HG03354 (cell line): ENCODE data around the gene TMEM236.

Source experiments
- ATAC-seq: cut with Tn5 transposase; IDR thresholded peaks from one replicate; pipeline ENCODE4 v1.9.1; 2021; ENCODE audit warnings: mild to moderate bottlenecking; ENCODE audit not compliant: unreplicated experiment, poor library complexity, severe bottlenecking

The TMEM236 gene

DNA sequence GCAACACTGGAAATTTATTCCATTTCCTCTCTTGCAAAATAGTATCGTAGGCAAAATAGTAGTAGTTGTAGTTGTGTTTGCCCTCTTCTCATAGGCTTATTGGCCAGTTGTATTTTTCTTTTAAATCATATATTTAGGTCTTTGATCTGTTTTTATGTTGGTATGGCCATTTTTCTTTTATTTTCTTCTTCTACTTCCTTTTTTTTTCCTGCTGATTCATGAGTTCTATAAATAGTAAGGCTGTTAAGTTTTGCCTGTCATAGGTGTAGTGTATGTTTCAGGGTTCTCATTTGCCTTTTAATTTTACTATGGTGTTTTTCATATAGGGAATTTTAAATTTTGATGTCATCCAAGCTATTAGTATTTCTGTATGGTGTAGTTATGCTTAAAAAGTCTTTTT lies 31.8 kb downstream of the TMEM236 start:
- no peak for ATAC-seq

DNA sequence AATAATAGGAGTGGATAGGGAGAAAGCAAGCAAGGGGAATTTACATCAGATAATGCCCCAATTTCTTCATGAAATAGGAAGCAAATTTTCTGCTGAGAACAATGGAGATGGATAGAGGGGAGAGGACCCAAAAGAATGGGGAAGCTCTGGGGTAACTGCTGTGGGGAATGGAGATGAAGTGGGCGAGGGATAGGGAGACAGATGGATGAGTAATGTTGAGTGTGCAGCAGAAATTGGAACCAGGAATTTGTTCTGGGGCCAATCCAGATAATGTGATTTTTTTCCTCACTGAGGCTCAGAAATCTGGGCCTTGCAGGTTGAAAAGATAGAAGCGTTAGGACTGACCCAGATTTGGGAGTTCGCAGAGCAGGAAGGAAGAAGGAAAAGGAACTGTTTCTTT lies 32.7 kb downstream of the TMEM236 start:
- no peak for ATAC-seq

DNA sequence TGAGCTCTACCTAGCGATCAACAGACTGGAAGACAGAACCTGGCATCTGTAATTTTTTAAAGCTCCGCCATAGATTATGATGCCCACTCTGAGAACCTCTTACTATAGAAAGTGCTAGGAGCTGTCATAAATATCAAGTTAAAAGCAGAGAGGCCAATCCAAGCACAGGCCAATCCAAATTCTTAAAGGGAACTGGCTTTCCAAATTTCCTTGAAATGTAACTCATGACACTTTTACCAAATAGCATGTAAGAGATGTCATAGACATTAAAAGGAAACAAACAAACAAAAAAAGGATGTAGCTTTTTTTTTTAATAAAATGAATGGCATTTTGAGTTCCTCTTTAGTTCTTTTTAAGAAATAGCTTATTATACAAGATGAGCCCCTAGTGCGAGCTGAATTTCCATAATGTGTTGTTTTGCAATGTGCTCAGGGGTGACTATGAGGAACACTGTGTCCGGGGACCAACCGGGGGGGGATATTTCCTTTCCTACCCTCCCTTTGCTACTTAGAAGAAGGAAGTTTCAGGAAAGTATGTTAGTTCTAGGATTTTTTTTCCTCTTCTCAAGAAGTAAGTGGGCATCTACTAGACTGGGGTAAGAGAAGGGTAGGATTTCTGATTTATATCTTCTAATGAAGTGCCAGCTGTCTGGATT lies 33.4 kb downstream of the TMEM236 start:
- no peak for ATAC-seq

DNA sequence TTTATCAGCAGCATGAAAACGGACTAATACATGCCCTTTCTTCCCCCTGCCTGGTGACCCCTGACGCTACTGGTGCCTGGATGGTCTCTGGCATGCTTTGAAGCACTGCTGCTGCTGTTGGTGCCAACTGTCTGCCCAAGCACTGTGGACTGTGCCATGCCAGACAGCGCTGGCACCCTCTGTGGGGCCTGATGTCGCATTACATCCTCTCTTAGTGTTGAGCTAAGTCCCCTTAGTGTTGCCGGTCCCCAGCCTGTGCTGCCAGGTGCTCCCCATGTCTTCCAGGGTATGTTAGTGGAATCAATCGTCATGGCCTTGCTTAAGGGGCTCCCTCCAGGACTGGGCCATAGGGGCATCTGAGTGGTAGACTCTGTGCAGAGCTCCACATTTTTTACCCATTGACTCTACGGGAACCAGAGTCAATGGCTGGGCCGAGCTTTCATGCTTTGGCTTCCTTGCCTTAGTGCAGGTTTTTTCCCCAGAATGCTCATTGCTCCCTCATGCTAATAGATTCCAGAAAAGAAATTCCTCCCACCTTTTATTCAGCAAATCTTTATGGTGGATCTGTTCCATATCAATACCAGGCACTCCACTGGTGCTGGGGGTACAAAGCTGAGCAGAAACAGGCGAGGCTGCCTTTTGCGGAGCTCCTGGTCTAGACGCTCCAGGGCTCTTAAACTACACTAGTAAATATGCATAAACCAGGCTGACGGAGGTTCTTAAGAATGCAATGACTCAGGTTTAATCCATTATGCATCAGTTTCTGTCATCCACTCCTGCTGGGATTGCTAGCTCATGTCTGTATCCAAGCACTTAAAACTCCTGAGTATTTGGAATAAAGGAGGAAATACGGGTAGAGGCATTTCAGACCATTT lies 35.3 kb downstream of the TMEM236 start:
- ATAC-seq = no peak

DNA sequence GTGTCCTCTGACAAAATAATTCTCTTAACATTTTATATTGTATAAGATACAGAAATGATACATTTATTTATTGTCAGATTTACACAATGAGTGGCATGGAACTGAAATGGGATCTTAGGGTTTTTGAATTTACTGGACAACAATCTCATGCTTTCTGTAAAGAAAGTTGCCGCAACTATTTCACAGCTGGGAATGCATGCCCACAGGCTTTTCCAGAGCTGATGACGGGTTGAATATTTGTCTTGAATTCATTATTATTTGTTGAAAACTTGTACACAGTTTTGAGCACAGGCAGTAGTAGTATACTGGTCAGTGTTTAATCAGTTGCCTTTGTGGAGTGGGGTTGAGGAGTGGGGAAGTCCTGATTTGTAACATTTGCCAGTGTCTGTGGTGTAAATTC lies 36.6 kb downstream of the TMEM236 start:
- ATAC-seq = no peak

DNA sequence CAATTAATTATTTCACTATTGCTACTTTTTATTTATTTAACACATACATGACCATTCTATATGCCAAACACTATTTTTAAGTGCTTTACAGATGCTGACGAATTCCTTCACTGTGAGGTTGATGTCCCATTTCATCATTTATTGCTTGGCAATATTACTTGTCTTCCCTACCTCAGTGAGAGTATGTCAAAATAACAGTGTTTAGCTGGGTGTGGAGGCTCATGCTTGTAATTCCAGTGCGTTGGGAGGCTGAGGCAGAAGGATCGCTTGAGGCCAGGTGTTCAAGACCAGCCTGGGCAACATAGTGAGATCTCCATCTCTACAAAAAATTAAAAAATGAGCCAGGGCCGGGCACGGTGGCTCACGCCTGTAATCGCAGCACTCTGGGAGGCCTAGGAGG lies 37.4 kb downstream of the TMEM236 start:
- ATAC-seq = no peak

DNA sequence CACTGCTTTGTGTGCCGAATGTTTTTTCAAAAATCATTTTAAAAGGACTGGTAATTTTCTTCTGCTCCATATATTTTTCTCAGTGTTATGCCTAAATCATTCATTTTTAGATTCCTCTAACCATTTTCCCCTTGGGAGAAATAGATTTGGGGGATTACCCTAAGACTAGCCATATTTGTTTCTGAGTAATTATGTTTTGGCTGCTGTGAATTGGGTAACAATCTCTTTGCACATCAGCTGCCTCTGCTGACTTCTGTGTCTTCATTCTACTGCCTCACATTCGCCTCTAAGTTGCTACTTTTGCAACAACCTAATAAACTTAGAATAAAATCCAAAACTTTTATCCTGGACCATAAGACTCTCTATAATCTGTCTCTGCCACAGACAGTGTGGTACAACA lies 38.6 kb downstream of the TMEM236 start:
- ATAC-seq = no peak

DNA sequence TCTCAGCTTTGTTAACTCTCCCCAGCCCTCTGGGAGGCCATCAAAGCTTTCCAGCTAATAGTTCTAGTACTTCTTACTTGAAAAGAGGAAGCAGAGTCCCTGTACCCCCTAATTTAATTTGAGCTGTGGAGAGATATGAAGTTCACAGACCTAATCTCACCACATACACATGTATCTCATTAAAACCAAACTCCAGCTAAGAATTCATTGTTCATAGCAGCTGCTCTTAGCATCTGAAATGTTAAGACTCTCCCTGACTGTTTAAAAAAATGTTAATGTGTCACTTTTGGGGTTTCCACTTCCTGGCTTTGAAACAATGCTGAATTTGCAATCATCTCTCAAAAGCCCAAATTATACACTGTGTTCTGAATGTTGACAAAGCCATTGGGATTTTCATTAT lies 41.0 kb downstream of the TMEM236 start:
- ATAC-seq = no peak

DNA sequence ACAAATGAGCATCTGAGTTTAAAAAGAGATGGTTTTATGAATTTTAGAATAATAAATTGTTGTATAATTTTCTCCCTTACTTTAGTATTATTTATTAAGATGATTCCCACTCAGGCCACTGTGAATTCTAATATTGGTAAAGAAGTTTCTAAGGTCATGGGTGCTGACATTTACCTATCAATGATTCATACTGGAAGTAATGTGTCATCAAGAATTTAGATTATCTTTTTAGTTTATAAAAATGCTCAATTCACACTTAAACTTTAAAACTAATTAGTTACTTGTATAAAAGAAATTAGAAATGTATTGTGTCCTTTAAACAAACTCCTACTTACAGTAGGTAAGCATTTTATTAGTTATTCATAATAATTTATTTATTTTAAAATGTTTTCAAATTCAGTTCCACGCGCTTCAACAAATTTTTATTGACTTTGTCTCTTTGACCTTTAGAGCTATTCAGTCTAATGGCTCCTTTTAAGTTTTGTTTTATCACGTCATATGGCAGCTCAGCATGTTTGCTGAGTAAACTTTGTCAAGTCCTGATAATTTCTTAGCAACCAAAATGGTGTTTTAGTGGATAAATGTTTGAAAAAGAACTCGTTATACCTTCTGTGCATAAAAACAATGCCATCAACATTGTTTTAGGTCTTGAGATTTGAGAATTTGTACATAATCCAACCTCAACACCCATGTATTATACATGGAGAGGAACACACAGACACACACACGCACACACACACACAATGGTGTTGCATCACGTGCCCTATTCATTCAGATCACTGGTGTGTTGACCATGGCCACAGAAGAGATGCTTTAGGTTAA lies 42.0 kb downstream of the TMEM236 start:
- no peak for ATAC-seq

DNA sequence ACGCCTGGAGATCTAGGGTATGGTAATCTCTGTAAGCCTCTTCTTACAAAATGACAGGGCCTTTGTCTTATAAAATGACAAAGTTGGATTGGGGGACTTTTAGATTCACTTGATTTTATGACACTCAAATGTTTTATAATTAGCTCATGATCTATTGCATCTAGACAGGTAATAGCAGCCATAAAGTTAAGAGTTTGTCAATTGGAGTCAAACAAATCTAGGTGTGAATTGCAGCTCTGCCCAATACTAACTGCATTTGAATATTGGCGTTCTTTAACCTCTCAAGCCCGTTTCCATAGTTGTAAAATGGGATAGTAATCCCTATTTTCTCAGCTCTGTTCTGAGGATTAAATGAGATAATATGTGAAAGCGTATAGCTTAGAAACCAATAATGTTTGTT lies 43.1 kb downstream of the TMEM236 start:
- no peak for ATAC-seq

DNA sequence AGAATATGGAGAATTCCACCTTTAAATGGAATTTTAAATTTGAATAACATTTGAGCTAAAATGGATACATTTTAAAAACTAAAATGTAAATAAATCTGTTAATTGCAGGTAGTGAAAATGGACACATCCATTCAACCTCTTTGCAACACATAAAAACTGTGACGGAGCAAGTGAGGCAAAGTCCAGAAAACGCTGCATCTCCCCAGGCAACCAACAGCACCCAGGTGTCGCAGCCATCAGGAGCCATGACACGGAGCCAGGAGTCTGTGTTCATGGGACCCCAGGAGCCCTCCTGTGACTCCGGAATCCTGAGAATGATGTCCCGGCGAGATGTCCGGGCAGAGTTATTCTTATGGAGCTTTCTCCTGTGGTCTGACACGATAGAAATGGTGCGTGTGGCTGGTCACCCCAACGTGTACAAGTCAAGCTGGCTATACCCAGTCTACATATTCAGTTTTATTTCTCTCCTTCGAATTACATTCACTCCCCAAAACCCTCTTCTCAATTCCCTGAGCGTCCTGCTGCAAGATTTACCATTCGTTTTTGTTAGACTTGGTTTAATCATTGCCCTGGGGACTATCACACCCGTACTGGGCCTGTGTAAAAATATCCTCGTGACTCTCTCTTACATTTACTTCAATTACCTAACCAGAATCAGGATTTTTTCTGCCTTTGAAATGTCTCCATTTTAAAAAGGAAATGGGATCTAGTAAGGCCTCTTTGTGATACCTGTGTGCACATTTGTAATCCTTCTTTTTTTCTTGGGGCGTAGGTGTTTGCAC lies 44.0 kb downstream of the TMEM236 start:
- ATAC-seq = no peak

DNA sequence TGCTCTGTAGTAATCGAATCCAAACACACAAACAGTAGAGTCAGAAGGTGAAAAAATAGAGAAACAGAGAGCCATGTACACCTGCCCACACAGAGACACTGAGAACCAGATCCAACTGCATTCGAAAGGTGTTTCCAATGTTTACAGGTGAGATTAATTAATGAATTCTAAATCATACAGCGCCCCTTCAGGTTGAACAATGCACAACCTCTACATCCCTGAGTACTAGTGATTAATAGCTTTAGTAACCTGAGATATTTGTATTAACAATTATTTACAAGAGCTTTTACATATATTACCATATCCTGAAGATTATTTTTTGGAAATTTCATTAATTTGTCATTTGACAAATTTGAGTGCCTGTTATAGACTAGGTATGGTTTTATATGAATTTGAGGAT lies 49.5 kb downstream of the TMEM236 start:
- no peak for ATAC-seq

DNA sequence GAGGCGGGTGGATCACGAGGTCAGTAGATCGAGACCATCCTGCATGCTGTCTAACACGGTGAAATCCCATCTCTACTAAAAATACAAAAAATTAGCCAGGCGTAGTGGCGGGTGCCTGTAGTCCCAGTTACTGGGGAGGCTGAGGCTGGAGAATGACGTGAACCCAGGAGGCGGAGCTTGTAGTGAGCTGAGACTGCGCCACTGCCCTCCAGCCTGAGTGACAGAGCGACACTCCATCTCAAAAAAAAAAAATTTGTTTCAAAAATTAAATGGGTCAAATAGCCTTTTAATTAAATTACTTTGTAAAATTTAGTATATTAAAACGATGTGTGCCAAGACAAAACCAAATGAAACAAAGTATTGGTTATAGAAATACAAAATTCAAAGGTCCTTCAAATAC lies 50.3 kb downstream of the TMEM236 start:
- no peak for ATAC-seq

DNA sequence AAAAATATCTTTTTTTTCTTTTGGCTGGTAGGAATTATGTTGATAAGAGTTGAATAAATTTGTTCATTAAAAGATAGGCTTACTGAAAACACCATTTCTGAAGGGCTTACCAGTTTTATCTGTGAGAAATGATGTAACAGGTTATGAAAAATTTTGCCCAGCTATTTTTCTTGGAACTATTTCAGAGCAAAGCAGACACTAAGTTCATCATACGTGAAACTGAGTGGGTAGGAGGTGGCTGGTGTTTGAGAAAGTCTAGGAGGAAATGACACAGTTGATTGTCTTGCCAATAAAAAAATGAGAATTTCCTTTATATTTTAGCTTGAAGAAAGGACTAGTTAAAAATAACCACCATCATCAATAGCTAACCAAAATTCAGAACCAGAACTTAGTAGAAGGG lies 51.0 kb downstream of the TMEM236 start:
- no peak for ATAC-seq

DNA sequence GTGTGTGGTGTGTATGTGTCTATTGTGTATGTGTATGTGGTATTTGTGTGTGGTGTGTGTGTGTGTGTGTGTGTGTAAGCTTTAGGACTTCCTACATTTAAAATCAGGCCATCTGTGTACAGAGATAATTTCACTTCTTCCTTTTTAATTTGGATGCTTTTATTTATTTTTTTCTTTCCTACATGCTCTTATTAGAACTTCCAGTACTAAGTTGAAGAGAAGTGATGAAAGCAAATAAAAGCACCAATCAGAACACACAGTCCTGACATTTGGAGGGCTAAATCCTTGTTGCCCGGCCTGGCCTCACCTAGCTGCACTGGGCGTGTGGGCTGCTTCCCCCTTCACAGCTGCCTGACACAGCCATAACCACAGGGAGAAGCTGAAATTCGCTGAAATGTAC lies 53.3 kb downstream of the TMEM236 start:
- ATAC-seq = no peak

DNA sequence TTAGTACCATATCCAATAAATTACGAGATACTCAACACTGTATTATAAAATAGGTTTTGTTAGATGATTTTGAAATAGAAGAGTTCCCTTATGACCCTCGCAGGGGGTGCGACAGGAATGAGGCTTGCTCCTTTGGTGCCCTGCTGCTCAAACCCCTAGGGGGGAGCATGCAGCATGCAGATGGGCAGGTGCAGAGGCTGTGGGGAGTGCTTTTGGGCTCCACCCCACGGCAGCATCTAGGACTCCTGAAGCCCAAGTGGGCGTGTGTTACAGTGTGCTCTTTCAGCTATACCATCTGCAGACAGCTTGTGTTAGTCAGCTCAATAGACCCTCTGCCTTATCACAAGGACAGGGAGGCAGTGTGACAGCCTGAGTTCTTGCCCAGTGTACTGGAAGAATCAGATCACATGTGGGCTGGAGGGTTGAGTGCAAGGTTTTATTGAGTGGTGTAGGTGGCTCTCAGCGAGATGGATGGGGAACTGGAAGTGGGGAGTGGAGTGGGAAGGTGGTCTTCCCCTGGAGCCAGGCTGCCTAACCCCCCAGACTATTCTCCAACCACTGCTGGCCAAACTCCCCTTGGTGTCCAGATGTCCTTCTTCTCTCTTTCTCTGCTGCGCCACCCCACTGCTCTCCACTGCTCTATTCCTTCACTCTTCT lies 54.0 kb downstream of the TMEM236 start:
- ATAC-seq = peak; percentile 89

DNA sequence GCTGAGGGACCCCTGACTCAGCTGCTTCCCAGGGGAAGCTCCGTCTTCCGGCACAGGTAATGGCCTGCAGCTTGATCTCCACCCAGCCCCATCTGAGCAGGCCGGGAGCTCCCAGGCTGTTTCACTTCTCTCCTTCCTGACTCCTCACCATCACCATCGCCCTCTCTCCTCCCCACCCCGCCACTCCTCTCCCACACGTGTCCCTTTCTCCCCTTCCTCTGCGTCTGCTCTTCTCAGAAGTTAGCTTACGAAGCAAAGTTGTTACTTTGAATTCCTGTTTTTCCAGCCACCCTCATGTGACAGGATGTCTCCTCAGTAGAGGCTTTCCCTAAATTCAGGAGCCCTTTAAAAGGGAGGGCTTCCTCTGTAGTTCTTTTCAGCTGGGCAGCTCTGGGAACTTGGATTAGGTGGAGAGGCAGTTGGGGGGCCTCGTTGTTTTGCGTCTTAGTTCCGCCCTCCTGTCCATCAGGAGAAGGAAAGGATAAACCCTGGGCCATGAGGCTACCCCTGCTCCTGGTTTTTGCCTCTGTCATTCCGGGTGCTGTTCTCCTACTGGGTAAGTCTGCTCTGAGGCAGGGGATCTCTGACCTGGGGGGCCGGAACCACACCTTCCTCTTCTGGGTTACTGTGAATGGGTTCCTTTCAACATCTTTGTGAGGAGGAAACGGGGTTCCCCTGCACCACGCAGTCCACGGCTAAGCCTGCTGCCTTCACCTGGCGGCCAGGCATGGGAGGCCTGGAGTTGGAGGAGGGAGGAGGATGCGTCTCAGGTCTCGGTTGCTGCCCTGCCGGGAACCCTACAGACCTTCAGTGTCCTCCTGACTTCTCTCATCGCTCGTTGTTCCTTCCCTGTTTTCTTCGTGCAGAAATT lies 57.2 kb downstream of the TMEM236 start, which contains the start of gene MRC1:
Gene MRC1 (plus strand): TSS at position 378 of the 871 bp plus-strand sequence. CDS start 118 bp downstream, at position 496.
- no peak for ATAC-seq

DNA sequence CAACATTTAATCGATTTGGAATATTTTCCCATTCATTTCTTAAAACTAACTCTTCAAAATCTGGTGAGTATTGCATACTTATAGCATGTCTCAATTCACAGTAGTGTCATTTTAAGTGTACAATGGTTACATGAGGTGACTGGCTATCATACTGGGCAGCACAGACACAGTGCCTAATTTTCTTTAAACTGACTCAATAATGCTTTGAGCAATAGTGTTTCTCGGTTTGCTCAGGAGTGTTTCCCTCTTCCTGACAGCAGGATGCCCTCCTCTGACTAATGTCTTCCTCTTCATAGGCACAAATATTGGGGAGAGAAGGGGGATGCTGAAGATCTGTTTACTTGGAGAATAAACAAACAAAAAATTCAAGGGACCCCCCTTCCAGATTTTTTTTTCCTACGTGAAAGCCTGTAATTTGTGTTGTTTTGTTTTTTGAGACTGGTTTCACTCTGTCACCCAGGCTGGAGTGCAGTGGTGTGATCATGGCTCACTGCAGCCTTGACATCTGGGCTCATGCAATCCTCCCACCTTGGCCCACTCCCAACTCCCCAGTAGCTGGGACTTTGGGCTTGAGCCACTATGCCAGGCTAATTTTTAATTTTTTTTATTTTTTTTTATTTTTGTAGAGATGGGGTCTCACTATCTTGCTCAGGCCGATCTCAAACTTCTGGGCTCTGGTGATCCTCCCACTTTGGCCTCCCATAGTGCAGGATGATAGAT lies 59.3 kb downstream of the TMEM236 start:
- ATAC-seq = no peak
